ENCODE results near the gene BBX. TPM values are rescaled to one million over a fixed set of nuclear protein-coding genes. Genes with fewer than 3 reads are reported as not detected.

The BBX gene
- total and polyA plus RNA-seq, 4 donors: 10.0 to 77.8 (median 45.0) TPM

- peaks cover 0 to 2% of the 10 kb centered on the region in 2 donors for H3K4me1 ChIP-seq (ENCODE audit: control insufficient read depth in 1 of 2, insufficient read depth in 2 of 2, low read length in 2 of 2)
- DNase-seq (no peak), ATAC-seq (ENCODE audit: low FRiP score) (no peak)
- intact Hi-C loops (cut with DNase I): no loop called here
- H3K9me3 ChIP-seq (ENCODE audit: control insufficient read depth, low read length): no peaks in the 10 kb centered on the region
- no peak overlapping the region for H3K27ac ChIP-seq (ENCODE audit: low read depth in 1 of 2, low read length in 2 of 2)
- 93 to 96% methylated on average over 5 of the region's 5 CpGs for WGBS, 2 donors
- no peaks in the 10 kb centered on the region for H3K27me3 ChIP-seq (ENCODE audit: control insufficient read depth in 1 of 2, insufficient read depth in 2 of 2, low read length in 1 of 2)
- no peak overlapping the region for H3K4me3 ChIP-seq (ENCODE audit: low read length in 2 of 2)
- H3K36me3 ChIP-seq (ENCODE audit: control insufficient read depth in 1 of 2, insufficient read depth in 2 of 2, low read length in 1 of 2): no peaks in the 10 kb centered on the region
Observed at GRCh38 chr3:107637416-107638183, 114.8 kb downstream of the BBX start.

- H3K27me3 ChIP-seq (ENCODE audit: control insufficient read depth in 1 of 2, insufficient read depth in 2 of 2, low read length in 1 of 2): no peaks in the 10 kb centered on the region
- ATAC-seq (ENCODE audit: low FRiP score): no peak
- DNase-seq: no peak
- no peak overlapping the region for H3K27ac ChIP-seq (ENCODE audit: low read depth in 1 of 2, low read length in 2 of 2)
- WGBS, 2 donors: 66 to 91% methylated on average over 2 of the region's 2 CpGs
- H3K9me3 ChIP-seq (ENCODE audit: control insufficient read depth, low read length): no peaks in the 10 kb centered on the region
- H3K4me1 ChIP-seq (ENCODE audit: control insufficient read depth in 1 of 2, insufficient read depth in 2 of 2, low read length in 2 of 2): no peaks in the 10 kb centered on the region
- intact Hi-C loops (cut with DNase I): no loop called here
- no peak overlapping the region for H3K4me3 ChIP-seq (ENCODE audit: low read length in 2 of 2)
- no peaks in the 10 kb centered on the region for H3K36me3 ChIP-seq (ENCODE audit: control insufficient read depth in 1 of 2, insufficient read depth in 2 of 2, low read length in 1 of 2)
Observed at GRCh38 chr3:107641572-107642307, 119.0 kb downstream of the BBX start.

- H3K4me1 ChIP-seq (ENCODE audit: control insufficient read depth in 1 of 2, insufficient read depth in 2 of 2, low read length in 2 of 2): no peaks in the 10 kb centered on the region
- no peak overlapping the region for H3K27ac ChIP-seq (ENCODE audit: low read depth in 1 of 2, low read length in 2 of 2)
- H3K9me3 ChIP-seq (ENCODE audit: control insufficient read depth, low read length): no peaks in the 10 kb centered on the region
- no peak overlapping the region for H3K4me3 ChIP-seq (ENCODE audit: low read length in 2 of 2)
- 88 to 91% methylated on average over 6 of the region's 6 CpGs for WGBS, 2 donors
- DNase-seq: no peak
- no peaks in the 10 kb centered on the region for H3K27me3 ChIP-seq (ENCODE audit: control insufficient read depth in 1 of 2, insufficient read depth in 2 of 2, low read length in 1 of 2)
- intact Hi-C loops (cut with DNase I): no loop called here
- H3K36me3 ChIP-seq (ENCODE audit: control insufficient read depth in 1 of 2, insufficient read depth in 2 of 2, low read length in 1 of 2): peaks cover 0 to 3% of the 10 kb centered on the region in 2 donors
- ATAC-seq (ENCODE audit: low FRiP score): no peak
Observed at GRCh38 chr3:107643038-107643883, 120.5 kb downstream of the BBX start.

- Histone ChIP-seq H3K9me3 (ENCODE audit: control insufficient read depth, low read length) (no peaks in the 10 kb centered on the region), H3K4me3 (ENCODE audit: low read length in 2 of 2) (no peak overlapping the region), H3K27ac (ENCODE audit: low read depth in 1 of 2, low read length in 2 of 2) (no peak overlapping the region), H3K4me1 (ENCODE audit: control insufficient read depth in 1 of 2, insufficient read depth in 2 of 2, low read length in 2 of 2) (no peaks in the 10 kb centered on the region), H3K36me3 (ENCODE audit: control insufficient read depth in 1 of 2, insufficient read depth in 2 of 2, low read length in 1 of 2) (peaks cover 0 to 3% of the 10 kb centered on the region in 2 donors), H3K27me3 (ENCODE audit: control insufficient read depth in 1 of 2, insufficient read depth in 2 of 2, low read length in 1 of 2) (no peaks in the 10 kb centered on the region)
- intact Hi-C loops (cut with DNase I): no loop called here
- WGBS, 2 donors: 67 to 76% methylated on average over 3 of the region's 3 CpGs
- no peak for ATAC-seq (ENCODE audit: low FRiP score)
- DNase-seq: no peak
Observed at GRCh38 chr3:107644631-107645030, 121.9 kb downstream of the BBX start.

- Histone ChIP-seq H3K4me3 (ENCODE audit: low read length in 2 of 2) (no peak overlapping the region), H3K36me3 (ENCODE audit: control insufficient read depth in 1 of 2, insufficient read depth in 2 of 2, low read length in 1 of 2) (peaks cover 0 to 3% of the 10 kb centered on the region in 2 donors), H3K9me3 (ENCODE audit: control insufficient read depth, low read length) (no peaks in the 10 kb centered on the region), H3K27ac (ENCODE audit: low read depth in 1 of 2, low read length in 2 of 2) (no peak overlapping the region), H3K4me1 (ENCODE audit: control insufficient read depth in 1 of 2, insufficient read depth in 2 of 2, low read length in 2 of 2) (no peaks in the 10 kb centered on the region), H3K27me3 (ENCODE audit: control insufficient read depth in 1 of 2, insufficient read depth in 2 of 2, low read length in 1 of 2) (no peaks in the 10 kb centered on the region)
- no peak for DNase-seq
- no peak for ATAC-seq (ENCODE audit: low FRiP score)
- intact Hi-C loops (cut with DNase I): no loop called here
- WGBS, 2 donors: 90 to 94% methylated on average over 3 of the region's 3 CpGs
Observed at GRCh38 chr3:107650788-107651187, 128.0 kb downstream of the BBX start.

- no peak for DNase-seq
- Histone ChIP-seq H3K4me3 (ENCODE audit: low read length in 2 of 2) (no peak overlapping the region), H3K9me3 (ENCODE audit: control insufficient read depth, low read length) (no peaks in the 10 kb centered on the region), H3K27ac (ENCODE audit: low read depth in 1 of 2, low read length in 2 of 2) (no peak overlapping the region), H3K27me3 (ENCODE audit: control insufficient read depth in 1 of 2, insufficient read depth in 2 of 2, low read length in 1 of 2) (no peaks in the 10 kb centered on the region), H3K36me3 (ENCODE audit: control insufficient read depth in 1 of 2, insufficient read depth in 2 of 2, low read length in 1 of 2) (peaks cover 0 to 3% of the 10 kb centered on the region in 2 donors), H3K4me1 (ENCODE audit: control insufficient read depth in 1 of 2, insufficient read depth in 2 of 2, low read length in 2 of 2) (no peaks in the 10 kb centered on the region)
- intact Hi-C loops (cut with DNase I): no loop called here
- no peak for ATAC-seq (ENCODE audit: low FRiP score)
Observed at GRCh38 chr3:107651782-107652181, 129.0 kb downstream of the BBX start.

GRCh38 chr3:107654218-107654617, 131.5 kb downstream of the BBX start:
- 97 to 100% methylated on average over 1 of the region's 1 CpG for WGBS, 2 donors
- no peak for DNase-seq
- no peaks in the 10 kb centered on the region for H3K27me3 ChIP-seq (ENCODE audit: control insufficient read depth in 1 of 2, insufficient read depth in 2 of 2, low read length in 1 of 2)

GRCh38 chr3:107657971-107658370, 135.2 kb downstream of the BBX start:
- Histone ChIP-seq H3K9me3 (ENCODE audit: control insufficient read depth, low read length) (no peaks in the 10 kb centered on the region), H3K4me3 (ENCODE audit: low read length in 2 of 2) (no peak overlapping the region), H3K4me1 (ENCODE audit: control insufficient read depth in 1 of 2, insufficient read depth in 2 of 2, low read length in 2 of 2) (peaks cover 0 to 7% of the 10 kb centered on the region in 2 donors), H3K36me3 (ENCODE audit: control insufficient read depth in 1 of 2, insufficient read depth in 2 of 2, low read length in 1 of 2) (no peaks in the 10 kb centered on the region), H3K27ac (ENCODE audit: low read depth in 1 of 2, low read length in 2 of 2) (no peak overlapping the region), H3K27me3 (ENCODE audit: control insufficient read depth in 1 of 2, insufficient read depth in 2 of 2, low read length in 1 of 2) (no peaks in the 10 kb centered on the region)
- DNase-seq (no peak), ATAC-seq (ENCODE audit: low FRiP score) (no peak)
- WGBS, 2 donors: 40 to 68% methylated on average over 2 of the region's 2 CpGs
- intact Hi-C loops (cut with DNase I): no loop called here

More at GRCh38 chr3:107654218-107654617, 131.5 kb downstream of the BBX start:
- Histone ChIP-seq H3K36me3 (ENCODE audit: control insufficient read depth in 1 of 2, insufficient read depth in 2 of 2, low read length in 1 of 2) (no peaks in the 10 kb centered on the region), H3K9me3 (ENCODE audit: control insufficient read depth, low read length) (no peaks in the 10 kb centered on the region), H3K4me1 (ENCODE audit: control insufficient read depth in 1 of 2, insufficient read depth in 2 of 2, low read length in 2 of 2) (no peaks in the 10 kb centered on the region), H3K27ac (ENCODE audit: low read depth in 1 of 2, low read length in 2 of 2) (no peak overlapping the region), H3K4me3 (ENCODE audit: low read length in 2 of 2) (no peak overlapping the region)
- intact Hi-C loops (cut with DNase I): no loop called here
- ATAC-seq (ENCODE audit: low FRiP score): no peak

Measured in aorta (tissue), 5 donors.